Measurements from ENCODE around the gene CCDC154.

Gene CCDC154

GRCh38 chr16:1420111-1420539, 24.2 kb downstream of the CCDC154 start:
- no peak for DNase-seq (ENCODE audit: low read depth)

GRCh38 chr16:1416521-1416941, 27.8 kb downstream of the CCDC154 start:
- no peak for DNase-seq (ENCODE audit: low read depth)

- DNase-seq (ENCODE audit: low read depth): peak; percentile 64
These were observed 29.7 kb downstream of the CCDC154 start, which contains the start of gene UNKL for GRCh38 chr16:1414532-1415260. TSS of gene UNKL (minus strand) at chr16:1414704. CDS start at chr16:1414691, 13 bp downstream.

GRCh38 chr16:1413684-1414531, 30.4 kb downstream of the CCDC154 start:
- peak; percentile 46 for DNase-seq (ENCODE audit: low read depth)

- no peak for DNase-seq (ENCODE audit: low read depth)
These were observed 31.5 kb downstream of the CCDC154 start for GRCh38 chr16:1412847-1413246.

GRCh38 chr16:1408171-1408837, 36.1 kb downstream of the CCDC154 start:
- DNase-seq (ENCODE audit: low read depth): peak; percentile 87

GRCh38 chr16:1407753-1408152, 36.6 kb downstream of the CCDC154 start:
- peak; percentile 47 for DNase-seq (ENCODE audit: low read depth)

- DNase-seq (ENCODE audit: low read depth): no peak
These were observed 40.6 kb downstream of the CCDC154 start for GRCh38 chr16:1403733-1404132.

- no peak for DNase-seq (ENCODE audit: low read depth)
These were observed 41.3 kb downstream of the CCDC154 start for GRCh38 chr16:1403036-1403435.

GRCh38 chr16:1401758-1402154, 42.6 kb downstream of the CCDC154 start:
- DNase-seq (ENCODE audit: low read depth): no peak

- no peak for DNase-seq (ENCODE audit: low read depth)
These were observed 43.1 kb downstream of the CCDC154 start for GRCh38 chr16:1401061-1401757.

GRCh38 chr16:1398826-1399581, 45.4 kb downstream of the CCDC154 start:
- DNase-seq (ENCODE audit: low read depth): no peak

GRCh38 chr16:1398351-1398750, 46.0 kb downstream of the CCDC154 start:
- DNase-seq (ENCODE audit: low read depth): no peak

GRCh38 chr16:1397779-1398178, 46.6 kb downstream of the CCDC154 start:
- no peak for DNase-seq (ENCODE audit: low read depth)

- no peak for DNase-seq (ENCODE audit: low read depth)
These were observed 48.8 kb downstream of the CCDC154 start for GRCh38 chr16:1395444-1396031.

GRCh38 chr16:1394367-1394951, 49.9 kb downstream of the CCDC154 start:
- no peak for DNase-seq (ENCODE audit: low read depth)

- no peak for DNase-seq (ENCODE audit: low read depth)
These were observed 50.7 kb downstream of the CCDC154 start for GRCh38 chr16:1393613-1394176.

GRCh38 chr16:1392826-1393225, 51.5 kb downstream of the CCDC154 start:
- DNase-seq (ENCODE audit: low read depth): no peak

- DNase-seq (ENCODE audit: low read depth): no peak
These were observed 54.0 kb downstream of the CCDC154 start for GRCh38 chr16:1390239-1390779.

- no peak for DNase-seq (ENCODE audit: low read depth)
These were observed 54.6 kb downstream of the CCDC154 start for GRCh38 chr16:1389762-1390161.

Data from EH (cell line).